CD14-positive monocyte (primary cell): ENCODE measurements around the gene FGFR3. TPM values are rescaled to one million over a fixed set of nuclear protein-coding genes. Genes with fewer than 3 reads are reported as not detected.

Experiments
- DNase-seq, 3 donors: peaks; one replicate each; pipeline ENCODE4 v3.0.0-alpha.2; 2011 to 2022
- H2AFZ ChIP-seq: 2 replicates; pipeline ENCODE4 v1.6.0; 2012; ENCODE audit warnings: mild to moderate bottlenecking, low read depth, low read length, inconsistent platforms; ENCODE audit not compliant: insufficient read depth, poor library complexity, severe bottlenecking
- H3K27ac ChIP-seq, 2 donors: 1 replicate in 1 of 2; 2 replicates in 1 of 2; pipeline ENCODE4 v1.5.1; 2012 to 2013; ENCODE audit warnings: low read length in 2 of 2, control low read depth in 1 of 2, inconsistent platforms in 1 of 2, low read depth in 1 of 2, mild to moderate bottlenecking in 1 of 2
- H3K27me3 ChIP-seq, 2 donors: one replicate each; pipeline versions ENCODE4 v1.6.0 to v1.6.1; 2011 to 2013; ENCODE audit warnings: low read length in 2 of 2; ENCODE audit not compliant: control insufficient read depth in 2 of 2, insufficient read depth in 2 of 2
- H3K36me3 ChIP-seq, 2 donors: replicated peaks in 1 of 2; 1 replicate in 1 of 2; 2 replicates in 1 of 2; pipeline versions ENCODE4 v1.5.1 to v1.6.1; 2012 to 2013; ENCODE audit warnings: low read length in 2 of 2, control low read depth in 1 of 2, inconsistent platforms in 1 of 2, mild to moderate bottlenecking in 1 of 2; ENCODE audit not compliant: insufficient read depth in 2 of 2, control insufficient read depth in 1 of 2
- H3K4me1 ChIP-seq, 2 donors: 1 replicate in 1 of 2; 2 replicates in 1 of 2; pipeline versions ENCODE4 v1.5.1 to v1.6.1; 2012 to 2013; ENCODE audit warnings: low read length in 2 of 2, control low read depth in 1 of 2, inconsistent platforms in 1 of 2, mild to moderate bottlenecking in 1 of 2, moderate library complexity in 1 of 2; ENCODE audit not compliant: insufficient read depth in 2 of 2, control insufficient read depth in 1 of 2
- H3K4me2 ChIP-seq: replicated peaks from 2 replicates; pipeline ENCODE3; 2012; ENCODE audit warnings: low read length, moderate library complexity, mild to moderate bottlenecking; ENCODE audit not compliant: poor library complexity, severe bottlenecking; ENCODE audit errors: extremely low read depth
- H3K4me3 ChIP-seq, 3 experiments: fragments of 200-600 bp in 1 of 3; sonication (generic) in 1 of 3; replicated peaks in 1 of 3; 1 replicate in 2 of 3; 2 replicates in 1 of 3; pipeline ENCODE4 v1.5.1; 2011 to 2013; ENCODE audit warnings: low read length in 3 of 3, mild to moderate bottlenecking in 3 of 3, control low read depth in 2 of 3, low read depth in 2 of 3, inconsistent platforms in 1 of 3, moderate library complexity in 1 of 3
- H3K79me2 ChIP-seq: 2 replicates; pipeline ENCODE4 v1.6.0; 2012; ENCODE audit warnings: mild to moderate bottlenecking, control low read depth, inconsistent platforms, low read length, moderate library complexity; ENCODE audit not compliant: insufficient read depth
- H3K9ac ChIP-seq: 2 replicates; pipeline ENCODE4 v1.6.0; 2017; ENCODE audit warnings: low read length, mild to moderate bottlenecking; ENCODE audit not compliant: insufficient read depth, poor library complexity, severe bottlenecking
- H3K9me3 ChIP-seq, 2 donors: replicated peaks in 1 of 2; 1 replicate in 1 of 2; 2 replicates in 1 of 2; pipeline versions ENCODE4 v1.5.1 to v1.6.1; 2012 to 2013; ENCODE audit warnings: low read length in 2 of 2, control low read depth in 1 of 2; ENCODE audit not compliant: control insufficient read depth in 1 of 2, insufficient read depth in 1 of 2
- H4K20me1 ChIP-seq: 2 replicates; pipeline ENCODE4 v1.6.0; 2012; ENCODE audit warnings: mild to moderate bottlenecking, low read length, control low read depth, moderate library complexity; ENCODE audit not compliant: insufficient read depth
- H3K27ac Mint-ChIP-seq, 7 donors: one replicate each; pipeline ENCODE4 v1.8.0; 2020; ENCODE audit warnings: mild to moderate bottlenecking in 7 of 7, mixed read lengths in 7 of 7, moderate library complexity in 6 of 7, inconsistent platforms in 2 of 7
- H3K27me3 Mint-ChIP-seq, 3 donors: one replicate each; pipeline ENCODE4 v1.8.0; 2021 to 2022; ENCODE audit warnings: low read depth in 3 of 3, mild to moderate bottlenecking in 3 of 3, mixed read lengths in 3 of 3, moderate library complexity in 3 of 3, inconsistent platforms in 1 of 3
- H3K36me3 Mint-ChIP-seq, 2 donors: one replicate each; pipeline ENCODE4 v1.8.0; 2020; ENCODE audit warnings: mixed read lengths in 2 of 2, inconsistent platforms in 1 of 2, mild to moderate bottlenecking in 1 of 2
- H3K4me1 Mint-ChIP-seq: one replicate; pipeline ENCODE4 v1.8.0; 2020; ENCODE audit warnings: mild to moderate bottlenecking, mixed read lengths
- H3K4me3 Mint-ChIP-seq, 2 donors: one replicate each; pipeline ENCODE4 v1.8.0; 2020; ENCODE audit warnings: mild to moderate bottlenecking in 2 of 2, mixed read lengths in 2 of 2, moderate library complexity in 1 of 2
- H3K9me3 Mint-ChIP-seq, 7 donors: one replicate each; pipeline ENCODE4 v1.8.0; 2020 to 2022; ENCODE audit warnings: mixed read lengths in 7 of 7, mild to moderate bottlenecking in 6 of 7, moderate library complexity in 6 of 7, inconsistent platforms in 2 of 7
- CTCF ChIP-seq: fragments of 200-600 bp; IDR thresholded peaks from one replicate; pipeline ENCODE4 v1.8.0; 2022; ENCODE audit warnings: antibody characterized with exemption, mild to moderate bottlenecking
- WGBS: methylation state at CpG from one replicate; pipeline ENCODE4 v1.1.5; 2013; ENCODE audit warnings: missing lambda C conversion rate; ENCODE audit not compliant: insufficient coverage; 5-methylcytosine and 5-hydroxymethylcytosine counted together
- intact Hi-C, 2 donors: fragments of 100-400 bp; cut with micrococcal nuclease; formaldehyde crosslinking; loops; one replicate each; pipeline versions ENCODE4 v1.15.0 to v1.15.1; 2023
- polyA plus RNA-seq, 3 donors: library from polyadenylated mRNA; depleted of rRNA in 1 of 3; unstranded in 2 of 3; stranded (reverse) in 1 of 3; fragments of 300-500 nt in 2 of 3; fragments of >200 nt in 1 of 3; fragmentation: Illumina TruSeq in 2 of 3; gene quantifications; 1 replicate in 2 of 3; 2 replicates in 1 of 3; pipeline ENCODE4 v1.2.3, GENCODE V29; 2012 to 2021

The FGFR3 gene
- polyA plus RNA-seq, 3 donors = 0.07 TPM; not detected in 2

- no peak overlapping the region for H2AFZ ChIP-seq
- no peak overlapping the region for H3K4me2 ChIP-seq
- no peaks in the 10 kb centered on the region for H3K4me1 ChIP-seq
- H3K9me3 ChIP-seq = no peaks in the 10 kb centered on the region
- Mint-ChIP-seq H3K4me3 (no peak overlapping the region), H3K9me3 (no peaks in the 10 kb centered on the region), H3K27me3 (no peaks in the 10 kb centered on the region), H3K27ac (no peak overlapping the region), H3K4me1 (no peaks in the 10 kb centered on the region), H3K36me3 (peaks cover 78 to 95% of the 10 kb centered on the region in 2 donors)
- intact Hi-C loops = no loop called here
- H3K36me3 ChIP-seq = peaks cover 77 to 99% of the 10 kb centered on the region in 2 donors
- no peak for TF ChIP-seq CTCF
- H3K27me3 ChIP-seq = no peaks in the 10 kb centered on the region
- no peaks in the 10 kb centered on the region for H4K20me1 ChIP-seq
- 98% methylated on average over 6 of the region's 7 CpGs for WGBS
- no peak overlapping the region for H3K9ac ChIP-seq
- no peaks in the 10 kb centered on the region for H3K79me2 ChIP-seq
- no peak overlapping the region for H3K27ac ChIP-seq
- no peak overlapping the region for H3K4me3 ChIP-seq
- no peak for DNase-seq
These were observed 26.7 kb downstream of the FGFR3 start for GRCh38 chr4:1819816-1820215.

GRCh38 chr4:1821679-1822567, 28.8 kb downstream of the FGFR3 start:
- Histone ChIP-seq H3K36me3 (peaks cover 73 to 99% of the 10 kb centered on the region in 2 donors), H3K27ac (no peak overlapping the region), H3K4me1 (no peaks in the 10 kb centered on the region), H3K79me2 (no peaks in the 10 kb centered on the region), H3K27me3 (no peaks in the 10 kb centered on the region), H3K4me3 (no peak overlapping the region), H3K9ac (no peak overlapping the region), H4K20me1 (no peaks in the 10 kb centered on the region), H3K9me3 (no peaks in the 10 kb centered on the region), H3K4me2 (no peak overlapping the region), H2AFZ (no peak overlapping the region)
- Mint-ChIP-seq H3K9me3 (no peaks in the 10 kb centered on the region), H3K4me1 (no peaks in the 10 kb centered on the region), H3K36me3 (peaks cover 78 to 95% of the 10 kb centered on the region in 2 donors), H3K27me3 (no peaks in the 10 kb centered on the region), H3K27ac (peak overlapping the region in 2 of 7 donors; percentile 37 to 52), H3K4me3 (no peak overlapping the region)
- intact Hi-C loops = no loop called here
- no peak for TF ChIP-seq CTCF
- 98% methylated on average over 15 of the region's 18 CpGs for WGBS
- DNase-seq = no peak
